Astrocyte (in vitro differentiated cells and primary cell): ENCODE measurements around the gene VAMP1. TPM values are rescaled to one million over a fixed set of nuclear protein-coding genes. Genes with fewer than 3 reads are reported as not detected.

Experiments
- DNase-seq: peaks from one replicate; pipeline ENCODE4 v3.0.0-alpha.2; 2010; ENCODE audit warnings: low read depth
- FAIRE-seq: peaks from 2 replicates; lab custom pipeline; 2011; peaks lifted over from hg19 to GRCh38; lab: Jason Lieb, UNC
- H2AFZ ChIP-seq: 2 replicates; pipeline ENCODE4 v1.6.0; 2012; ENCODE audit warnings: low read depth, low read length, inconsistent platforms
- H3K27ac ChIP-seq: 2 replicates; pipeline ENCODE4 v1.5.1; 2011; ENCODE audit warnings: low read depth, low read length, inconsistent platforms
- H3K27me3 ChIP-seq: 2 replicates; pipeline ENCODE4 v1.6.0; 2011; ENCODE audit warnings: low read length, inconsistent platforms; ENCODE audit not compliant: insufficient read depth
- H3K36me3 ChIP-seq: 2 replicates; pipeline ENCODE4 v1.5.1; 2011; ENCODE audit warnings: low read length, inconsistent platforms; ENCODE audit not compliant: insufficient read depth
- H3K4me1 ChIP-seq: 2 replicates; pipeline ENCODE4 v1.5.1; 2011; ENCODE audit warnings: low read length, inconsistent platforms; ENCODE audit not compliant: insufficient read depth
- H3K4me2 ChIP-seq: 2 replicates; pipeline ENCODE4 v1.6.0; 2012; ENCODE audit warnings: low read length, inconsistent platforms
- H3K4me3 ChIP-seq: 2 replicates; pipeline ENCODE4 v1.5.1; 2011; ENCODE audit warnings: low read depth, mild to moderate bottlenecking, low read length, inconsistent platforms; ENCODE audit not compliant: insufficient read depth
- H3K79me2 ChIP-seq: 2 replicates; pipeline ENCODE4 v1.6.0; 2012; ENCODE audit warnings: mild to moderate bottlenecking, low read length, inconsistent platforms; ENCODE audit not compliant: insufficient read depth
- H3K9ac ChIP-seq: 2 replicates; pipeline ENCODE4 v1.6.0; 2012; ENCODE audit warnings: mild to moderate bottlenecking, low read length, inconsistent platforms
- H3K9me3 ChIP-seq: 2 replicates; pipeline ENCODE4 v1.5.1; 2012; ENCODE audit warnings: low read depth, mild to moderate bottlenecking, low read length, inconsistent platforms; ENCODE audit not compliant: insufficient read depth
- H4K20me1 ChIP-seq: 2 replicates; pipeline ENCODE4 v1.6.0; 2012; ENCODE audit warnings: low read length, inconsistent platforms; ENCODE audit not compliant: insufficient read depth
- H3K27ac Mint-ChIP-seq: one replicate; pipeline ENCODE4 v1.8.0; 2021; ENCODE audit warnings: mild to moderate bottlenecking, mixed read lengths; ENCODE audit not compliant: unreplicated experiment
- H3K27me3 Mint-ChIP-seq: one replicate; pipeline ENCODE4 v1.8.0; 2021; ENCODE audit warnings: low read depth, mixed read lengths; ENCODE audit not compliant: unreplicated experiment
- H3K36me3 Mint-ChIP-seq: one replicate; pipeline ENCODE4 v1.8.0; 2021; ENCODE audit warnings: low read depth, mixed read lengths; ENCODE audit not compliant: unreplicated experiment
- H3K4me1 Mint-ChIP-seq: one replicate; pipeline ENCODE4 v1.8.0; 2021; ENCODE audit warnings: low read depth, mixed read lengths; ENCODE audit not compliant: unreplicated experiment
- H3K4me3 Mint-ChIP-seq: one replicate; pipeline ENCODE4 v1.8.0; 2021; ENCODE audit warnings: mild to moderate bottlenecking, moderate library complexity, mixed read lengths; ENCODE audit not compliant: unreplicated experiment
- H3K9me3 Mint-ChIP-seq: one replicate; pipeline ENCODE4 v1.8.0; 2021; ENCODE audit warnings: mild to moderate bottlenecking, mixed read lengths; ENCODE audit not compliant: unreplicated experiment
- CTCF ChIP-seq: IDR thresholded peaks from 2 replicates; pipeline ENCODE4 v1.5.1; 2011; ENCODE audit warnings: low read depth, mild to moderate bottlenecking, inconsistent platforms, low read length, moderate library complexity; ENCODE audit not compliant: insufficient read depth
- EZH2 ChIP-seq: IDR thresholded peaks from 2 replicates; pipeline ENCODE4 v1.6.1; 2012; ENCODE audit warnings: mild to moderate bottlenecking, low read length, inconsistent platforms; ENCODE audit not compliant: insufficient read depth
- total RNA-seq: library from RNA; stranded (reverse); gene quantifications from 2 replicates; pipeline ENCODE4 v1.2.1, GENCODE V29; 2021

Gene VAMP1
- total RNA-seq, 1 donor from 2014 or later, result 23.1 TPM

GRCh38 chr12:6444031-6444430, 26.4 kb downstream of the VAMP1 start:
- no peaks in the 10 kb centered on the region for H3K79me2 ChIP-seq
- Mint-ChIP-seq H3K9me3 (peaks cover 1% of the 10 kb centered on the region), H3K27ac (no peak overlapping the region)

GRCh38 chr12:6443361-6443983, 27.0 kb downstream of the VAMP1 start:
- Mint-ChIP-seq H3K4me1 (no peaks in the 10 kb centered on the region), H3K27ac (no peak overlapping the region)
- H3K4me1 ChIP-seq, result no peaks in the 10 kb centered on the region

More at GRCh38 chr12:6444031-6444430, 26.4 kb downstream of the VAMP1 start:
- Mint-ChIP-seq H3K4me1 (no peaks in the 10 kb centered on the region), H3K27me3 (peaks cover 34% of the 10 kb centered on the region), H3K4me3 (no peak overlapping the region), H3K36me3 (peaks cover 1% of the 10 kb centered on the region)
- Histone ChIP-seq H3K4me1 (no peaks in the 10 kb centered on the region), H3K27ac (no peak overlapping the region), H4K20me1 (no peaks in the 10 kb centered on the region), H3K27me3 (no peaks in the 10 kb centered on the region), H3K4me3 (no peak overlapping the region), H3K36me3 (no peaks in the 10 kb centered on the region), H2AFZ (no peak overlapping the region), H3K9me3 (no peaks in the 10 kb centered on the region), H3K4me2 (no peak overlapping the region), H3K9ac (no peak overlapping the region)
- DNase-seq, result no peak
- no peak for TF ChIP-seq CTCF
- TF ChIP-seq EZH2, result no peak
- FAIRE-seq, result no peak

More at GRCh38 chr12:6443361-6443983, 27.0 kb downstream of the VAMP1 start:
- Mint-ChIP-seq H3K27me3 (peaks cover 34% of the 10 kb centered on the region), H3K36me3 (peaks cover 1% of the 10 kb centered on the region), H3K4me3 (no peak overlapping the region), H3K9me3 (peaks cover 1% of the 10 kb centered on the region)
- no peaks in the 10 kb centered on the region for H3K36me3 ChIP-seq
- H4K20me1 ChIP-seq, result no peaks in the 10 kb centered on the region
- H2AFZ ChIP-seq, result no peak overlapping the region
- no peak for DNase-seq
- H3K4me2 ChIP-seq, result no peak overlapping the region
- no peak for FAIRE-seq
- no peaks in the 10 kb centered on the region for H3K79me2 ChIP-seq
- H3K9me3 ChIP-seq, result no peaks in the 10 kb centered on the region
- no peak overlapping the region for H3K9ac ChIP-seq
- H3K27me3 ChIP-seq, result no peaks in the 10 kb centered on the region
- H3K4me3 ChIP-seq, result no peak overlapping the region
- H3K27ac ChIP-seq, result no peak overlapping the region
- TF ChIP-seq EZH2 (no peak), CTCF (no peak)
